Upper lobe of left lung (tissue), 4 donors: ENCODE data around the gene MLKL.

Experiments used
- CTCF ChIP-seq, 6 experiments: fragments of 450-650 bp in 4 of 6; fragments of 200-600 bp in 2 of 6; sonication (generic) in 2 of 6; IDR thresholded peaks; one replicate each; pipeline ENCODE4 v1.5.1; 2016 to 2019; ENCODE audit warnings: antibody characterized with exemption in 6 of 6
- EP300 ChIP-seq, 4 donors: sonication (generic); formaldehyde crosslinking; IDR thresholded peaks; one replicate each; pipeline ENCODE4 v1.5.1; 2017; ENCODE audit warnings: antibody characterized with exemption in 4 of 4, control low read depth in 2 of 4

GRCh38 chr16:74700438-74701225 is at the start of gene MLKL:
- TF ChIP-seq CTCF (IDR thresholded peaks at IDR 0.05) (peak in 4 of 6 experiments; percentile 2 to 34 (median 14)), EP300 (IDR thresholded peaks at IDR 0.05) (peak in 2 of 4 donors; percentile 12 to 60)
